ENCODE data around the gene TBC1D5. TPM values are rescaled to one million over a fixed set of nuclear protein-coding genes. Genes with fewer than 3 reads are reported as not detected.
A peak's percentile ranks its signal among the peaks of the same experiment; 100 is the strongest.

The TBC1D5 gene
- total and polyA plus RNA-seq, 12 donors = 6.4 to 108 (median 70.7) TPM

- H3K27me3 ChIP-seq = no peaks in the 10 kb centered on the region
- TF ChIP-seq CTCF (IDR thresholded peaks at IDR 0.05) (no peak), POLR2A (IDR thresholded peaks at IDR 0.05) (no peak)
- no peak overlapping the region for H3K27ac ChIP-seq
- H3K36me3 ChIP-seq (replicated peaks in 1 of 2) = peaks cover 0 to 12% of the 10 kb centered on the region in 2 donors
- WGBS, 4 donors = 98 to 100% (median 98%) methylated on average over 5 of the region's 5 CpGs
- intact Hi-C loops (cut with DNase I) = no loop called here
- no peak overlapping the region for H3K4me3 ChIP-seq
- H3K4me1 ChIP-seq (replicated peaks in 1 of 2) = peaks cover 0 to 5% of the 10 kb centered on the region in 2 donors
- peak in 1 of 7 donors; percentile 34 for DNase-seq
- H3K9me3 ChIP-seq (replicated peaks in 1 of 3) = no peaks in the 10 kb centered on the region
These were observed 588.2 kb downstream of the TBC1D5 start for GRCh38 chr3:17154221-17154620.

- no peak overlapping the region for H3K4me3 ChIP-seq
- WGBS, 4 donors = 95 to 100% (median 98%) methylated on average over 4 of the region's 4 CpGs
- no peaks in the 10 kb centered on the region for H3K4me1 ChIP-seq (replicated peaks in 1 of 2)
- intact Hi-C loops (cut with DNase I) = no loop called here
- TF ChIP-seq CTCF (IDR thresholded peaks at IDR 0.05) (no peak), POLR2A (IDR thresholded peaks at IDR 0.05) (no peak)
- peaks cover 0 to 6% of the 10 kb centered on the region in 2 donors for H3K36me3 ChIP-seq (replicated peaks in 1 of 2)
- no peaks in the 10 kb centered on the region for H3K27me3 ChIP-seq
- no peak for DNase-seq
- H3K27ac ChIP-seq = no peak overlapping the region
- no peaks in the 10 kb centered on the region for H3K9me3 ChIP-seq (replicated peaks in 1 of 3)
These were observed 589.2 kb downstream of the TBC1D5 start for GRCh38 chr3:17153209-17153608.

- Histone ChIP-seq H3K36me3 (replicated peaks in 1 of 2) (peaks cover 0 to 6% of the 10 kb centered on the region in 2 donors), H3K9me3 (replicated peaks in 1 of 3) (no peaks in the 10 kb centered on the region), H3K4me1 (replicated peaks in 1 of 2) (no peaks in the 10 kb centered on the region), H3K27ac (peak overlapping the region in 2 of 5 donors; percentile 66 to 67), H3K27me3 (no peaks in the 10 kb centered on the region), H3K4me3 (no peak overlapping the region)
- intact Hi-C loops (cut with DNase I) = no loop called here
- TF ChIP-seq POLR2A (IDR thresholded peaks at IDR 0.05) (no peak), CTCF (IDR thresholded peaks at IDR 0.05) (no peak)
- peak; percentile 71 to 85 (median 77) for DNase-seq
- WGBS, 4 donors = 48 to 69% (median 62%) methylated on average over 6 to 16 of the region's 16 CpGs
These were observed 590.6 kb downstream of the TBC1D5 start for GRCh38 chr3:17151598-17152373.

- TF ChIP-seq POLR2A (IDR thresholded peaks at IDR 0.05) = no peak
- no peak for TF ChIP-seq CTCF (IDR thresholded peaks at IDR 0.05)
- Histone ChIP-seq H3K36me3 (replicated peaks in 1 of 2) (no peaks in the 10 kb centered on the region), H3K27ac (no peak overlapping the region), H3K4me1 (replicated peaks in 1 of 2) (no peaks in the 10 kb centered on the region), H3K4me3 (no peak overlapping the region), H3K27me3 (no peaks in the 10 kb centered on the region), H3K9me3 (replicated peaks in 1 of 3) (no peaks in the 10 kb centered on the region)
- intact Hi-C loops (cut with DNase I) = no loop called here
- 83 to 96% (median 89%) methylated on average over 8 to 9 of the region's 9 CpGs for WGBS, 4 donors
- peak in 1 of 7 donors; percentile 36 for DNase-seq
These were observed 593.4 kb downstream of the TBC1D5 start for GRCh38 chr3:17149076-17149475.
